Pancreas (tissue), 10 donors: Measurements from ENCODE around the gene ZNF462. TPM values are rescaled to one million over a fixed set of nuclear protein-coding genes. Genes with fewer than 3 reads are reported as not detected.

Source experiments
- ATAC-seq, 4 donors: fragments of 200-7000 bp; cut with Tn5 transposase; one replicate each; pipeline versions ENCODE4 v1.8.0 to v1.9.1; 2020; ENCODE audit warnings: mild to moderate bottlenecking in 4 of 4, moderate library complexity in 4 of 4
- DNase-seq, 6 donors: peaks; one replicate each; pipeline ENCODE4 v3.0.0-alpha.2; 2020
- FAIRE-seq: peaks from 2 replicates; lab custom pipeline; 2012; peaks lifted over from hg19 to GRCh38; lab: Jason Lieb, UNC
- H3K27ac ChIP-seq, 4 donors: fragments of 200-600 bp; sonication (generic); 1 replicate in 3 of 4; 2 replicates in 1 of 4; pipeline versions ENCODE4 v1.5.0 to v1.8.0; 2020
- H3K27me3 ChIP-seq, 4 donors: fragments of 200-600 bp; one replicate each; pipeline ENCODE4 v1.8.0; 2021
- H3K36me3 ChIP-seq, 3 donors: fragments of 200-600 bp; sonication (generic) in 1 of 3; one replicate each; pipeline versions ENCODE4 v1.5.0 to v1.8.0; 2020 to 2021
- H3K4me1 ChIP-seq, 3 donors: fragments of 200-600 bp; one replicate each; pipeline ENCODE4 v1.8.0; 2021
- H3K4me3 ChIP-seq, 4 donors: fragments of 200-600 bp; sonication (generic) in 2 of 4; one replicate each; pipeline versions ENCODE4 v1.5.0 to v1.8.0; 2020 to 2021
- H3K9me3 ChIP-seq, 4 donors: fragments of 200-600 bp; one replicate each; pipeline ENCODE4 v1.8.0; 2021
- CTCF ChIP-seq, 4 donors: fragments of 200-600 bp; sonication (generic) in 3 of 4; IDR thresholded peaks; one replicate each; pipeline versions ENCODE4 v1.5.0 to v1.8.0; 2021; ENCODE audit warnings: antibody characterized with exemption in 4 of 4
- WGBS, 2 donors: extraction: QIAGEN DNeasy Blood & Tissue Kit; methylation state at CpG; one replicate each; pipeline ENCODE4 v1.1.7; 2013; 5-methylcytosine and 5-hydroxymethylcytosine counted together
- intact Hi-C, 3 donors: fragments of 100-400 bp; cut with DNase I; formaldehyde crosslinking; loops; one replicate each; pipeline versions ENCODE4 v1.11.1 to v1.14.2; 2022
- polyA plus RNA-seq, 2 donors: library from polyadenylated mRNA; stranded (reverse); fragments of 200-250 nt; gene quantifications; one replicate each; pipeline ENCODE4 v1.2.3, GENCODE V29; 2013
- total RNA-seq, 6 donors: library from RNA; stranded (reverse); fragmentation: NEBNext Ultra II Directional in 4 of 6; extraction: Animal tissue kit (Norgen Biotek cat#: 25700) in 4 of 6; gene quantifications; one replicate each; pipeline versions ENCODE4 v1.2.1 to v1.2.4, GENCODE V29; 2021 to 2023
- donor health status: healthy with polysubstance abuse.
- donor health status: DM: no; HTN: no; CAD: no; lungs with moderate emphysema.
- donor health status: DM: no; HTN: no; CAD: no.
- donor health status: control.
- donor health status: control.
- donor health status: Bipolar disorder and iron deficiency.
- donor health status: DM: yes; HTN: yes; CAD: no.
- donor health status: DM: no; HTN: no; CAD: no.
- donor health status: DM: no; HTN: no; CAD: no.
- donor health status: DM: yes; HTN: yes; CAD: no.

The ZNF462 gene
- total and polyA plus RNA-seq, 8 donors, result 1.6 to 12.6 (median 3.7) TPM

DNA sequence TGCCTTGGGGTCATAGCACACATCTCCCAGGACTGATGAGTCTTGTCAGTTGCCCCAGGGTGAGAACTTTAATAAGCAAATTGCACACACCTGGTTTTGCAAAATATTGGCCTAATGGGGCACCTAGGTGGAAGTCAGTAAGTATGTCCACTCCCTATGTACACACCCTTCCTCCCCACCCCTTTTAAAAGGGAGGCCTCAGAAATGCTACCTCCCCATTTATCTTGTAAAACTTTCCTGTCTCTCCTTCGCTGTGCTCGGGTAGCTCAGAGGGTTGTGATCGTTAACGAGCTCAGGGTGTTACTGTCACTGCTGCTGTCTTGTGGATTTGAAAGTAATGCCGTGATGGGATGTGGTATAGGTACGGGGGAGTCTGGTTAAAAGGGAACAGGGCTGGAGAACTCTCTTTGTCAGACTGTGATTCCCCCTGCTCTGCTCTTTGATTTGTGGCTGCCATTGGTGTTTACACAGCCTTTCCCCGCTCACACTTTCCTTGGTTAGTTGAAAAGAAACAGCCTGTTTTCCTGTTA lies 26.2 kb downstream of the ZNF462 start:
- no peaks in the 10 kb centered on the region for H3K9me3 ChIP-seq

GRCh38 chr9:106890608-106891007 lies 27.6 kb downstream of the ZNF462 start:
- H3K4me1 ChIP-seq, result peaks cover 0 to 3% (median 0%) of the 10 kb centered on the region in 3 donors
- H3K9me3 ChIP-seq, result no peaks in the 10 kb centered on the region
- no peaks in the 10 kb centered on the region for H3K27me3 ChIP-seq
- WGBS, 2 donors, result 85 to 91% methylated on average over 4 of the region's 4 CpGs
- intact Hi-C loops, result no loop called here
- H3K36me3 ChIP-seq, result no peaks in the 10 kb centered on the region
- DNase-seq, result no peak
- no peak for TF ChIP-seq CTCF (IDR thresholded peaks at IDR 0.05)
- H3K27ac ChIP-seq, result no peak overlapping the region
- ATAC-seq, result no peak
- no peak for FAIRE-seq
- no peak overlapping the region for H3K4me3 ChIP-seq

More for the DNA sequence above, 26.2 kb downstream of the ZNF462 start:
- no peak overlapping the region for H3K27ac ChIP-seq
- DNase-seq (no peak), ATAC-seq (no peak), FAIRE-seq (no peak)
- H3K4me3 ChIP-seq, result no peak overlapping the region
- intact Hi-C loops, result no loop called here
- H3K27me3 ChIP-seq, result no peaks in the 10 kb centered on the region
- TF ChIP-seq CTCF (IDR thresholded peaks at IDR 0.05), result no peak
- H3K36me3 ChIP-seq, result no peaks in the 10 kb centered on the region
- 86 to 89% methylated on average over 7 of the region's 7 CpGs for WGBS, 2 donors
- peaks cover 0 to 3% (median 0%) of the 10 kb centered on the region in 3 donors for H3K4me1 ChIP-seq

DNA sequence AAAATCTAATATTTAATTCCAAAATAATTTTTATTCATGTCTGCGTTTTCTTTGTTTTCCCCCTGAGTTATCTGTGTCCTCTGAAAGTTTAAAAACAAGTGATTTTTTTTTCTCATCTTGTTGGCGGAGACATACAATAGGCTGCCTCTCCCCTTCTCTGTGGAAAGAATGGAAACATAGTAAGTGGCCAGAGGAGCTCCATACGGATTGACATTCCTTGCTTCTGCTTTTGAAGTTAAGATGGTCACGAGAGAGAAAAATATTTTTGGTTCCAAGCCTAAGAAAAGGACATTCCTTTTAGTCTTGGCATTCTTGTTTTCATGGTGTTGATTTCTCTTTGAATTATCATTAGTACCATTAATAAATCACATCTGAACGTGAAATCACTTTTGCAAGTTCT lies 28.3 kb downstream of the ZNF462 start:
- Histone ChIP-seq H3K4me1 (peaks cover 0 to 3% (median 0%) of the 10 kb centered on the region in 3 donors), H3K4me3 (no peak overlapping the region), H3K36me3 (no peaks in the 10 kb centered on the region), H3K27ac (no peak overlapping the region), H3K27me3 (no peaks in the 10 kb centered on the region), H3K9me3 (no peaks in the 10 kb centered on the region)
- ATAC-seq (no peak), DNase-seq (no peak), FAIRE-seq (no peak)
- no peak for TF ChIP-seq CTCF (IDR thresholded peaks at IDR 0.05)
- intact Hi-C loops, result no loop called here
- WGBS, 2 donors, result 74 to 80% methylated on average over 5 of the region's 5 CpGs

- Histone ChIP-seq H3K9me3 (no peaks in the 10 kb centered on the region), H3K27me3 (no peaks in the 10 kb centered on the region), H3K4me3 (no peak overlapping the region), H3K4me1 (peaks cover 0 to 3% (median 0%) of the 10 kb centered on the region in 3 donors), H3K27ac (no peak overlapping the region), H3K36me3 (no peaks in the 10 kb centered on the region)
- ATAC-seq (peak in 3 of 4 donors; percentile 51 to 88 (median 63)), FAIRE-seq (no peak), DNase-seq (peak in 1 of 6 donors; percentile 25)
- intact Hi-C loops, result no loop called here
- 81 to 90% methylated on average over 4 of the region's 4 CpGs for WGBS, 2 donors
- no peak for TF ChIP-seq CTCF (IDR thresholded peaks at IDR 0.05)
Observed at GRCh38 chr9:106892632-106893031, 29.7 kb downstream of the ZNF462 start.

DNA sequence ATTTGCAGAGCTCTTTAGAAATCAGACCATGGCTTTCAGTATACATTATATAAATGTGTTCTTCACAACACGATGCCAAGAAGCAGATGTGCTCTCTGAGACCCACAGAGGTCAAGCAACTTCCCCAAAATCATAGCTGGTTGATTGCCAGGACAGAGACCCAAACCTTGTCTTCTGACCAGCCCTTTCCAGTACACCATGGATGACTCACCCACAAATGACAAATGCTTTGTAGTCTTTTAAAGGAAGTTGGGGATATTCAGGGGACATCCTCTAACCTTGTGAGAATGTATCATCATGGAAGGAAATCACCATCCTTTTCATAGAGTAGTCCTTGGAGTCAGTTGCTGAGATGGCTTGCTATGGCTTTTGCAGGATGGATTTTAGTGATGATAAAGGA lies 30.1 kb downstream of the ZNF462 start:
- Histone ChIP-seq H3K4me1 (peaks cover 0 to 3% (median 0%) of the 10 kb centered on the region in 3 donors), H3K9me3 (no peaks in the 10 kb centered on the region), H3K27me3 (no peaks in the 10 kb centered on the region), H3K4me3 (no peak overlapping the region), H3K36me3 (no peaks in the 10 kb centered on the region), H3K27ac (no peak overlapping the region)
- DNase-seq (no peak), FAIRE-seq (no peak), ATAC-seq (peak in 2 of 4 donors; percentile 56 to 64)
- WGBS, 2 donors, result 51 to 69% methylated on average over 1 of the region's 1 CpG
- TF ChIP-seq CTCF (IDR thresholded peaks at IDR 0.05), result no peak
- intact Hi-C loops, result no loop called here
